ENCODE measurements around the gene BSDC1.
"Not testable (repeated sequence)": the region's sequence is repeated elsewhere in the genome, so short reads cannot be mapped to it uniquely, and the experiment has no call there.

BSDC1 gene

GRCh38 chr1:32358435-32358834 is 35.8 kb downstream of the BSDC1 start:
- no peak for DNase-seq (ENCODE audit: low read depth in 3 of 3)

- DNase-seq (ENCODE audit: low read depth in 3 of 3): no peak
Measured at GRCh38 chr1:32357614-32358013, 36.6 kb downstream of the BSDC1 start.

- no peak for DNase-seq (ENCODE audit: low read depth in 3 of 3)
Measured at GRCh38 chr1:32356478-32356877, 37.8 kb downstream of the BSDC1 start.

- DNase-seq (ENCODE audit: low read depth in 3 of 3): not testable (repeated sequence)
Measured at GRCh38 chr1:32355778-32356177, 38.5 kb downstream of the BSDC1 start.

- no peak for DNase-seq (ENCODE audit: low read depth in 3 of 3)
Measured at GRCh38 chr1:32353886-32354570, 40.2 kb downstream of the BSDC1 start.

GRCh38 chr1:32353431-32353830 is 40.8 kb downstream of the BSDC1 start:
- DNase-seq (ENCODE audit: low read depth in 3 of 3): no peak

GRCh38 chr1:32352831-32353383 is 41.3 kb downstream of the BSDC1 start:
- no peak for DNase-seq (ENCODE audit: low read depth in 3 of 3)

GRCh38 chr1:32352239-32352745 is 41.9 kb downstream of the BSDC1 start:
- DNase-seq (ENCODE audit: low read depth in 3 of 3): no peak

GRCh38 chr1:32351399-32352238 is 42.6 kb downstream of the BSDC1 start:
- peak; percentile 85 to 93 (median 85) for DNase-seq (ENCODE audit: low read depth in 3 of 3)

- DNase-seq (ENCODE audit: low read depth in 3 of 3): peak; percentile 65 to 87 (median 68)
Measured at GRCh38 chr1:32350785-32351398, 43.3 kb downstream of the BSDC1 start.

GRCh38 chr1:32349211-32349708 is 45.0 kb downstream of the BSDC1 start:
- no peak for DNase-seq (ENCODE audit: low read depth in 3 of 3)

GRCh38 chr1:32346532-32347157 is 47.6 kb downstream of the BSDC1 start:
- DNase-seq (ENCODE audit: low read depth in 3 of 3): no peak

GRCh38 chr1:32345289-32345827 is 48.9 kb downstream of the BSDC1 start:
- no peak for DNase-seq (ENCODE audit: low read depth in 3 of 3)

GRCh38 chr1:32342704-32343103 is 51.5 kb downstream of the BSDC1 start:
- DNase-seq (ENCODE audit: low read depth in 3 of 3): no peak

- DNase-seq (ENCODE audit: low read depth in 3 of 3): no peak
Measured at GRCh38 chr1:32341971-32342370, 52.3 kb downstream of the BSDC1 start.

GRCh38 chr1:32341186-32341757 is 53.0 kb downstream of the BSDC1 start:
- no peak for DNase-seq (ENCODE audit: low read depth in 3 of 3)

- DNase-seq (ENCODE audit: low read depth in 3 of 3): no peak
Measured at GRCh38 chr1:32339363-32339978, 54.8 kb downstream of the BSDC1 start.

- no peak for DNase-seq (ENCODE audit: low read depth in 3 of 3)
Measured at GRCh38 chr1:32338637-32339145, 55.5 kb downstream of the BSDC1 start.

GRCh38 chr1:32337855-32338636 is 56.2 kb downstream of the BSDC1 start:
- no peak for DNase-seq (ENCODE audit: low read depth in 3 of 3)
